GM19455 (cell line): ENCODE results near the gene CERS3.

Source experiments
- ATAC-seq: cut with Tn5 transposase; IDR thresholded peaks from one replicate; pipeline ENCODE4 v1.9.1; 2021; ENCODE audit not compliant: unreplicated experiment

Gene CERS3

DNA sequence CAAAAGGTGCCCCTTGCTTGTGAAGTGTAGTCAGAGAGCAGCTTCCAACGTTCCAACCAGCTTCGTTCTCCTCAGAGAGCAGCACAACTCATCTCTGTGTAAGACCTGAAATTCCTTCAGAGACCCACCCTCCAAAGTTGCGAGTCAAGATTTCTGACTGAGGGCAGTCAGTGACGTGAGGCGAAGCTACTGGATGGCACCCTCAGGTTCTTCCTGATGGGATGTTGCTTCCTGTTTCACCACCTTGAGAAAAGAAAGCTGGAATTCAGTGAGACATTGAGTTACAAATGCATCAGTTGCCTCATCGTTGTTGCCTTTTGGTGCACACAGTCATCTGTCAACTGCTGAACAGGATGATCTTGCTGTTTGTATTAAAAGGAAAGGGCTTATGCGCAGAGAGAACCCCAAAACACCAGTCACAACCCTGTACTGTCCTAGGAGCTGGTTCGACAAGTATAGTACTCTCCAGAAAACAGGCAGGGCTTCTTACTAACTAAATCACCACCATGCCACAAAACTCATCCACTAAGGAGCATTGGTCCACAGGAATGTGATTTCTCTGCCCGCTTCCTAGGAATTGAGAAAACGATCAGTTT is at the start of gene CERS3:
TSS of gene CERS3 (minus strand) at position 118 of the 596 bp plus-strand sequence. CDS start 27,101 bp downstream, outside the sequence.
- no peak for ATAC-seq

DNA sequence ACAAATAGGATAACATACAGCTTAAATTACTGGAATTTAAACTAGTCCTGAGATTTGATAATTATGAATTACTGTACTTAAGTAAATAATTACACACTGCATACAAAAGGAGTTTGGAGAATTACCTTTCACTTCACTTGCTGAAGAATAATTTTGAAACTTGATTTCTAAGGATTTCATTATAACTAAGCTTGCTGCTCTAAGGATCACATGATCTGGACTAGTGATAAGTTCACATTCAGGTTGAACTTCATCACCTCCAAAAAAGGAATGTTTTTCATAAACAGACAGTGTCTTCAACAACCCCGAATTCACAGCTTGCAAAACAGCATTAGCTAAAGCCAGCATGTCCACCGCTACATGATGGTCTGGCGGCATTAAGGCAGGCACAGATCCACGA is 44.8 kb upstream of the CERS3 start:
- no peak for ATAC-seq

DNA sequence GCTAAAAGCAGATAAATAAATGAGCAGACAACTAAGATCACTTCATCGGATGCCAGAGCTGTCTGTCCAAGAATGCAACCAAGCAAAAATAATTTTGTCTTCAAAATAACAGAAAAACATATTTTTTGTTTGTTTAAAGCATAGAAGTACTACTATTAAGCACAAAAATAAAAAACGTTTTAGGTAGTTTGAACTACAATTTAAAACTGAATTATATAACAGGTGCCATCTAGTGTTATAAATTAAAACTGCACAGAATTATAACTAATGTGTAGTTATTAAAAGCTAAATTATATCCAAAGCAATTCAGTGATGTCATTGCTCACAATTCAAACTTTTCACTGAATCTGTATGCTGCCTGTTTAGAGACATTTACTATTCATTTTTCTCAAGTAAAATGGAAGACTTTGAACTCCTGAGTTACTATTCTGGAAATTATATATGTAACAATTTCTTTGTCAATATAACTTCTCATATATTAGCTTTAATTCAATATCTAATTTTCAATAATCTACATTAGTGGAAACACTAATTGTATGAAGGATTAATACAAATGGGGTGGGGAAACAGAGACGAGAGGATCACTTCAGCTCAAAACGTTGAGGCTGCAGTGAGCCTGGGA is 43.7 kb upstream of the CERS3 start:
- no peak for ATAC-seq

DNA sequence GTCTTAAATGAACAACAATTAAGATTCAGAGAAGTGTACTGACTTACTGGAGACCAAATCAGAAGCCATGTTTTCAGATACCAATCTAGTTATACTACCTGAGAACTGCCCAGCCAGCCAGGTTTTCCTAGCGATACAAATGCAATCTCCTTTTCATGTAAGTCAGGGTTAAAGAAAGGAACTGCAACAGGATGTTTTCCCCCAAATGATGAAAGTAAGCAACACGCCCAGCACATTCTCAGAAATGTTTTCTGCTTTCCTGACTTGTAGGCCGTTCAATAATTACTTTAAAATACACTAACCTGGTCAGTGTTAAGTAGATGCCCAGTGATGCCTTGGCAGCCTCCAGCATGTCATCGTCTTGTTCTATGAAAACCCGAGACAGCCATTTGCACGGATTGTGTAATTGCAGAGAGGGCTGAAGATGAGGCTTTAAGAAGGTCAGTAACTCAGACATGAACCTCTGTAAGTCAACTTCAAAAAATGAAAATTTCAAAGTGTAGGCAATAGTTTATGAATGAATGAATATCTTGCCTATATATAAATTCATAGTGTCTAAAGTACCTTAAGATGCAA is 42.9 kb upstream of the CERS3 start:
- no peak for ATAC-seq

DNA sequence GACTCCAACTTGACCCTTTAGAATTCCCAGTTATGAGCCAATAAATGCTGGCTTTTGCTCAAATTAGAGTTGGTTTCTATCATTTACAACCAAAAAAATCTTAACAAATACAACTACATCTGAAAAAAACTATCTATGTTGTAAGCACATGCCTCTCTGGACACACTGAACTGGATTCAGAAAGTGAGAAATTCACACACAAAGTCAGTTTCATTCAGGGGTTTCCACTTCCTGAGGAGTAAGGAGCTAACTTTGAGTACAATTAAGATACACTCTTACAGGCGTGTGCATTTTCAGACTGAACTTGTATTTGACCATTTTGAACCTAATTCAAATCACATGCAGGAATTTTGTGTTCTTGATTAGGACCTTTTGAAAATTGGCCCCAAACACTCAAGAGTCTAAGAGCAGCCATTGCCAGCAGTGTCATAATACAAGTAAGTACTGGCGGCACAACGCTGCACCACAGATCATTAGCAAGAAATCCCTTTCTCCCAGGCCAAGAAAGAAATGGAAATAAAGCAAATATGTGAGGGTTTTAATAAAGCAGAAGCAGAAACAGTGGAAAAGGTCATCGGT is 42.1 kb upstream of the CERS3 start:
- peak; percentile 79 for ATAC-seq

DNA sequence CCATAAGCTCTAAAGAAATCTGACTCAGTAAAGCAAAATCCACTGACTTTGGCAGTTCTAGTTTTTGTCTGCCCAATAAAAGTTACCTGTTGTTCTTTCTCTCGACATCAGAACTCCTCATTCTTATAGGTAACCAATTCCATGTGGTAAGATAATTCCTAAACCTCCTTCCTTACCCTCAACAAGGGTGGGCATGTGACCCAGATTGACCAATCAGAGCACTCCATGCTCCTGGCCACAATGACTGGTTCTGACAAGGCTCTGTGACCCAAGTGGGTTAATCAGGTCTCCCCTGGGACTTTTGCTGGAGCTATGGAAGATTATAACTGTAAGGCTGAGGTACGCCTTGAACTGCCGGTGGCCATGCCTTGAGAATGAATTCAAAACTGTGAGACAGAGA is 41.5 kb upstream of the CERS3 start:
- ATAC-seq = no peak

DNA sequence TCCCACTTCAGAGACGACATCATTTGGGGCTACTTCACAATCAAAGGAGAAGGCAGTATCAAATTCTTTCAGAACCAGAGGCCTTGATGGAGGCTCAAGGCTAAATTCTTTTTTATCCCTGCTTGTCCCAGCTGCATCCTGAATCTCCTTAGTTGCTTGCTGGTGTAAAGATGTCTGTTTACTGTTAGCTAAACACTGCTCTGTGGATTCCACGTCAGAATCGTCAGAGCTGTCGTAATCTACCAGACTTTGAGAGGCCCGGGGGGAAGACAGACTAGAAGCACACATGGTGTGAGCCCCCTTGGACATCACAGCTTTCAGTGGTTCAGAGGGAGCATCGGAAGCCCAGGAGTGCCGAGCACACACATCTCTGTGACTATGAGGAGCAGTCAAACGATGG is 40.6 kb upstream of the CERS3 start:
- ATAC-seq = no peak

DNA sequence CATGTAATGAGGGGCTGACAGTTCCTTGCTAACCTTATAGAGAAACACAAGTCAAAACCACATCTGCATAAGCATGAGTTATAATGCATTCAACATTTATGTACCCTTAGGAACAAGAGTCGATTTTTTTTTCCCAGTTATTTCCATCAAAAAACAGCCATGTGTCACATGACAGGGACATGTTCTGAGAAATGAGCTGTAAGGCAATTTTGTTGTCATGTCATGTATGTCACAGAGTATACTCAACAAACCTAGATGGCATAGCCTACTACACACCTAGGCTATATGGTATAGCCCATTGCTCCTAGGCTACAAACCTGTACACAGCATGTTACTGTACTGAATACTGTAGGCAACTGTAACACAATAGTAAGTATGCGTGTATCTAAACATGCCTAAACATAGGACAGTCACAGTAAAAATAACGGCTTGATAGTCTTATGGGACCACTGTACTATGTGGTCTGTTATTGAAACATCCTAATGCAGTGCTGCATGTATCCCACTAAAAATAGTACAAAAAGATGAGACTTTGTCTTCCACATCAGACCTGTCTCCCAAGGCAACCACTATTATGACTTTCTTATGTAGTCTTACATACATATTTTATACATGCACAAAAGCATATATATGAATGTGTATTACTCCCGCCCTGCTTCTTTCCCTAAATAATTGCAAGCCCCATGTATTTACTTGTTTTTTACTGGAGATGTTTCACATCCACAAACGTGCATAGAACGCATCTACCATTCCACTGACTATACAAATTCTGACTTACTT is 38.3 kb upstream of the CERS3 start:
- no peak for ATAC-seq

DNA sequence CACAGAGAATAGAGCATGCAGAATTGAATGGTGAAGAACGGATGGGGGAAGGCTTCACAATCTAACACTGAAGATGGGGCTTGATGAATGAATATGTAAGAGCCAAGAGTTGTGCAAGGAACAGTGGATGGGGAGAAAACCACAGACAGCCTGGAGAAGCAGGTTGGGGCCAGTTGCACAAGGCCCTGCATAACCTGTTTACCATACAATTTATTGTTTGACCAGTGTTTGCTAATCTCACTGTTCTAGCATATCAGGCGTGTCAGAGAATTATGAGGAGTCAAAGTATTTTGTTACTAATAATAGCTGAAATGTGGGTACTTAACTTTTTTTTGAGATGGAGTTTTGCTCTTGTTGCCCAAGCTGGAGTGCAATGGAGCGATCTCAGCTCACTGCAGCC is 36.8 kb upstream of the CERS3 start:
- ATAC-seq = no peak

DNA sequence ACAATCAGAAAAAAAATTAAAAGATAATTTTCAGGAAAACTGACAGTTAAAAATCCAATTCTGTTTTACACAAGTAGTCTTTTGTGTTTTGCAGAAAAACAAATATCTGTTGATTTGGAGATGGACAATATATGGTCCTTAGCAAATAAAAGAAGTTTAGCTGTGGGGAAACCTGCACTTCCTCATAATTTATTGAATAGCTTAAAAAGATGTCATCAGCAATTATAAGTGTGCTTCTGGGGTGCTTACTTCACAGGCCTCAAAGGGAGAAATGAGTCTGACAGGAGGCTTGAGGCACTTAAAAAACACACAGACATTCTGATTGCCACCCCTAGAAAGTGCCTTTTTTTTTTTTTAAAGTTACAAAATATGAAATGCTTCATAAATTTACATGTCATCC is 31.6 kb upstream of the CERS3 start:
- ATAC-seq = no peak

DNA sequence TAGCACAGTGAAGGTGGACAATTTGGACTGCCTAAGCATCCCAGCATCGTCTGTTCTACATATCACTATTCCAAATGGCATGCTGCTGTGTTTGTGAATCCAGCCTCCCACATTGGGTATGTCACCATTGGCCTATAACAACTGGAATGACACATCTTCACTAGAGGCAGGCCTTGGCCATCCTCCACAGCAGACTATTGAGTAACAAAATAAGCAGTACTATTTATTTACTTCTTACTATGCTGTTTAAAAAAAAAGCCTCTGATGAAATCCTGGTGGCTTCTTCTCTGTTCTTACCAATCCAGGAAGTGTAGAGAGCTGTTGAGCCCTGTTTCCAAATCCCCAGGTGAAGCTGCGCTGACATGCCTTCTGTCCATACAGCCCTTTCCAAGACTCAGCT is 30.6 kb upstream of the CERS3 start:
- ATAC-seq = no peak

DNA sequence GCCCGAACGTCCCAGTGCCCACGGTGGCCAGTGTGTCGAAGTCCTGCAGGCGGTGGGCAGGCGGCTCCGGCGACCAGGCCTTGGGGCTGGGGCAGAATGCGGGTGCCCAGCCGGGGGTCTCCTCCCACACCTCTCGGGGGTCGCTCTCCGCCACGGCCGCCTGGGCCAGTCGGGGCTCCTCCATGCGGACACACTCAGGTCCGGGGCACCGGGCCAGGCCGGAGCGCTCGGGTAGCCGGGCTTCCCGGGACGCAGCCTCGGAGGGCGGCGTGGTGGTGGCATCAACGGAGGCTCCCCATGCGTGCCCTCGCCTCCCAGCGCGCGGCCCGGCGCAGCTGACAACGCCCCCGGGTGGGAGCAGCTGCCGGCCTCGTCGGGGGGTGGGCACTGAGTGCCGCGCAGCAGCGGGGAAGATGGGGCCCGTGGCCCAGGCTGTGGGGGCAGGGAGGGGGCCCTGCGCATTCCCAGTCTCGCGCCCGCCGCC is 30.1 kb upstream of the CERS3 start:
- ATAC-seq = no peak

DNA sequence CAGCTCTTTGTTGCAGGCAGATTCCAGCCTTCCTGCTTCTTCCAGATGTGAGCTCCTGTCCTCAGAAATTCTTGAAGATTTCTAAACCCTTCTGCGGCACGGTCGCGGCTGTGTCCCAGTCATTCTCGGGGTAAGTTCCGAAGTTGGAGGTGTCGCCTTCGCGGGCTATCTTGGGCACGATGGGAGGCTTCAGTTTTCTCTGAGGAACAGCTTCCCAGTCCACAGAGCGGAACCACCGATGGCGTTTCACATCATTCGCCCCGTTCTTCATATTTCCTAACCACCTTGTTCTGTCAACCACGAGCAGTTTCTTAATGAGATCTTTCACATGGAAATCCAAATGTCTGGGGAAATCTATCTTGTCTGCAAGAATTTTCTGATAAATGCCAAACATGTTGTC is 24.7 kb upstream of the CERS3 start:
- no peak for ATAC-seq

DNA sequence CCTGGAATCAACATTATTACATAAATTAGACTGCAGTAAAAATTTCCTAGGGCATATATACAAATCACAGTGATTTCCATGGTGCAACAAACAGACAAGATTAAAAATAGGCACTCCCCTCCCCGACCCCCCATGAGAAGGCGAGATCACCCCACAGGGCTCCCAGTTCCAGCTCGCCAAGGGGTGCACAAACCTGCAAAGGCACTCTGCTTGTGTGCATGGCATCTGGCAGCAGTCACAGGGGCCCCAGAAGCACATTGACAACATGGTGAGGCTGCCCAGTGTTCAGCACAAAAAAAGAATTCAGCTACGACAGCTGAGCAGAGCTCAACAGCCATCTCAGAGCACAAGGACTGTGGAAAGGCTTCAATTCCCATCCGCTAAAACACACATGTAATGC is 19.2 kb upstream of the CERS3 start:
- no peak for ATAC-seq

DNA sequence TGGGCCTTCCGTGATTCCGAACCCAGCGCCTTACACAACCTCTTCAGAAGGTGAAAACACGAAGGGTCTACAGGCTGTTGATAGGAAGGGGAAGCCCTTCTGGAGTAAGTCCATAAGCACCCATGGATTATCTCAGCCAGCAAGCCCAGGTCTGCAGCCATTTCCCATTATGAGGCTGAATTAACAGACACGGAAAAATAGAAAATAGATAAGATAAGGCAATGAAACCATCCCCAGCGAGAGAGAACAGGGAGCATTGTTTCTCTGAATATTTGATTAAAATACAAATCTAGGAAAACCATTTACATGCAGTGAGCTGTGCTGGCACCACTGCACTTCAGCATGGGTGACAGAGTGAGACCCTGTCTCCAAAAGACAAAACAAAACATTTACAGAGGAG is 16.2 kb upstream of the CERS3 start:
- ATAC-seq = no peak

DNA sequence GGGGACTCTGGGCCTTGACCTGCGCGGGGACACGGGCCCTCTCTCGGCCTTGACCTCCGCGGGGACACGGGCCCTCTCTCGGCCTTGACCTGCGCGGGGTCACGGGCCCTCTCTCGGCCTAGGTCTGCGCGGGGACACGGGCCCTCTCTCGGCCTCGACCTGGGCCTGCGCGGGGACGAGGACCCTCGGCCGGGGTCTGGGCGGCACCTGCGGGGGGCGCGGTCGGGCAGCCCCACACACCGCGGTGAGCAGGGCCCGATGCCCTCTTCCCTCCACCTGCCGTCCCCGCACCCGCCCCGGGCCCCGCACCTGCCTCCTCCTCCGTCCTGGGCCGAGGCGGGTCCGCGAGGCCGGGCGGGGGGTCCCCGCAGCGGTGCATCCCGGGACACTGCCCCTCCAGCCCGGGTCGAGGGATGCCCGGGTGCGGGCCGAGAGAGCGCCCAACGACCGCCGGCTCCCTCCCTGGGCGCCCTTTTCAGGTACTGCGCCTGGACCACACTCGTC is 15.6 kb upstream of the CERS3 start:
- no peak for ATAC-seq

DNA sequence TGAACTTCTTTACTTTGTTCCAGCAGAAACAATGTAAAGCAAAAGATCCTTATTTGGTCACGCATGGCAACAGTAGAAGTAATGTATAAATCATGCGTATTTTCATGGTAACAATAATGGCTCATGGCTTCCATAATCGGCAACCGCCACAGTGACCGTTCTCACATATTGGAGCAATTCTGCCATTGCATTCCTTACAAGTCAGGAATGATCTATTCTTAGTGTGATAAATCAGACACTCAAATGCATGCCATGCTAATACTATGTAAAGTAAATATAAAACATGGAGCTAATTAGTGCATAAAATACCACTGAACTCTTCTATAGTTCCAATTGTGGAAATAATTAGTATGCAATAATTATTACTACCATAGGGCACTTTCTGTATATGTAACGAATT is 13.5 kb upstream of the CERS3 start:
- ATAC-seq = no peak

DNA sequence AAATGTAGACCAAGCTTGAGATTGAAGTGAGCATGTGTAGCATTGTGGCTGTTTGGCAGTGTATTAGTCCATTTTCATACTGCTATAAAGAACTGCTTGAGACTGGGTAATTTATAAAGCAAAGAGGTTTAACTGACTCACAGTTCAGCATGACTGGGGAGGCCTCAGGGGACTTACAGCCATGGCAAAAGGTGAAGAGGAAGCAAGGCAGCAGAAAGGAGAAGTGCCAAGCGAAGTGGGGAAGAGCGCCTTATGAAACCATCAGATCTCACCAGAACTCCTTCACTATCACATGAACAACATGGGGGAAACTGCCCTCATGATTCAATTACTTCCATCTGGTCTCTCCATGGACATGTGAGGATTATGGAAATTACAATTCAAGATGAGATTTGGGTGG is 8.6 kb upstream of the CERS3 start:
- no peak for ATAC-seq

DNA sequence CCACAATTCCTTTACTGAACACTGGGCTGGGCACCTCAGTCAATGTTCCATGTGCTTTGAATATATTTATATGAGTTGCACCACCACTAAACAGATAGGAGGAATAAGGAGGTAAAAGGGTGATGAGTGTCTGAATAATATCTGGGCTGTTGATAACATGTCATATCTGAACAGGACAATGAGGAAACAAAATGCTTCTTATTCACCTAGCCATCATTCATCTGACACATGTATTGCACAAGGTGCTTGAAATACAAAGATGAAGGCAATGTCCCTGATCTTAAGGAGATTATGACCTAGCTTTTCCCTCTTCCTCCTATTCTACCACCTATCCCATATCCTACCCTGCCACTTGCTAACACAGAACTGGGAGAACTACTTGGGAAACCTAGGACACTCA is 8.0 kb upstream of the CERS3 start:
- ATAC-seq = no peak

DNA sequence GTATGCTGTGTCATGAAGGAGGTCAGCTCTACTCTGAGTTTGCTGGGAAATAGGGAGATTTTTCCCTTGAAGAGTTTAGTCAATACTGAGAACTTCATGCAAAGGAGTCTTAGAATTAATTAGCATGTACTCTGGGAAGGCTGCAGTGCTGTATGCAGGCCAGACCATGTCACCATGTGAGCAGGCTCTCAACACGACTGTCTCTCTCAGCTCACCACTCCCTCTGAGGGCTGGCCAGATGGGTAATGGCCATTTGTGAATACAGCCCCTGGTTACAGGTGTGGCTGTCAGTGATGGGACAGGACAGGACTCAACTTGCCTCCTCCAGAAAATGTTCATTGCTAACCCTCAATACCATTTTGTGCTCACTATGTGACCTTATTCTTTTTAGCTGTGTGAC is 5.1 kb upstream of the CERS3 start:
- ATAC-seq = no peak

DNA sequence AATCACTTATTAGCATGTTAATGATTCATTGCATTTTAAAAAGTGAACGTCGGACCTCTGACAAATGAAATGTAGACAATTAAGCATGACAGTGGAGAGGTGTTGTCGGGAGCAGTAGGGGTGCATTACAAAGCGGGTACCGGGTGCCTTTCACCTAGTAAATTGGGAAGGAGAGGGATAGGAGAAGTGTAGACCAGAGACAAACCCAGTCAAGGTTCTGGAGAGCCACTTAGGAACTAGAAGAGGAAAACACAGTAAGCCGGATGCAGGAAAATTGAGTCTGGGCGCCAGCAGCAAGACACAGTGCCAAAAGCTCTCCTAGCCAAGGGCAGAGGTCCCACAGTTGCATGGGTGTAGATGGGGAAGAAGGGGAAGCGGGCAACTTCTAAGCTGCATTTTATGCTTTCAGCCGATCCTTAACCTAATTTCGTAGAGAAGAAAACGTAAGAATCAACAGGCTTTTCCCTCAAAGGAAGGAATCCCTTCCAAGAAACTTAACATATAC is 3.1 kb upstream of the CERS3 start:
- ATAC-seq = no peak
